Limb (tissue), 2 donors: ENCODE results near the gene CD38.

Source experiments
- DNase-seq, 2 donors: peaks; one replicate each; pipeline ENCODE4 v3.0.0-alpha.2; 2016; ENCODE audit errors: extremely low spot score in 2 of 2

Gene CD38

GRCh38 chr4:15894921-15895916, 117.1 kb downstream of the CD38 start:
- no peak for DNase-seq

- DNase-seq = no peak
Measured at GRCh38 chr4:15897577-15897976, 119.4 kb downstream of the CD38 start.

GRCh38 chr4:15898902-15899301, 120.8 kb downstream of the CD38 start:
- no peak for DNase-seq

- DNase-seq = no peak
Measured at GRCh38 chr4:15899511-15899910, 121.4 kb downstream of the CD38 start.

GRCh38 chr4:15901007-15901406, 122.9 kb downstream of the CD38 start:
- no peak for DNase-seq

GRCh38 chr4:15901998-15902397, 123.9 kb downstream of the CD38 start:
- no peak for DNase-seq

GRCh38 chr4:15902746-15903145, 124.6 kb downstream of the CD38 start:
- no peak for DNase-seq
